NCI-H1694 (cell line): ENCODE measurements around the gene CALML5.

Source experiments
- DNase-seq: peaks from one replicate; lab custom pipeline; 2025; lab: John Stamatoyannopoulos, UW

CALML5 gene

GRCh38 chr10:5461914-5462840 lies 37.2 kb downstream of the CALML5 start:
- no peak for DNase-seq

GRCh38 chr10:5461203-5461588 lies 38.2 kb downstream of the CALML5 start:
- no peak for DNase-seq

GRCh38 chr10:5460468-5461202 lies 38.7 kb downstream of the CALML5 start:
- no peak for DNase-seq

- no peak for DNase-seq
Measured at GRCh38 chr10:5458949-5459747, 40.2 kb downstream of the CALML5 start.

GRCh38 chr10:5458425-5458824 lies 40.9 kb downstream of the CALML5 start:
- DNase-seq = no peak

GRCh38 chr10:5457741-5458140 lies 41.6 kb downstream of the CALML5 start:
- DNase-seq = no peak

GRCh38 chr10:5456563-5456962 lies 42.8 kb downstream of the CALML5 start:
- DNase-seq = no peak

- DNase-seq = no peak
Measured at GRCh38 chr10:5453749-5454489, 45.5 kb downstream of the CALML5 start.

GRCh38 chr10:5450605-5451384 lies 48.6 kb downstream of the CALML5 start:
- DNase-seq = no peak

- DNase-seq = no peak
Measured at GRCh38 chr10:5449823-5450222, 49.5 kb downstream of the CALML5 start.

- DNase-seq = no peak
Measured at GRCh38 chr10:5449227-5449626, 50.1 kb downstream of the CALML5 start.
